ENCODE data around the gene DCT. TPM values are rescaled to one million over a fixed set of nuclear protein-coding genes. Genes with fewer than 3 reads are reported as not detected.
"Not testable (repeated sequence)": the region's sequence is repeated elsewhere in the genome, so short reads cannot be mapped to it uniquely, and the experiment has no call there.

Gene DCT
- total RNA-seq: 0.12 TPM
- long read RNA-seq: 0 reads

- ATAC-seq: no peak
- DNase-seq: no peak
- intact Hi-C loops (cut with micrococcal nuclease): no loop called here
These were observed at the start of gene DCT for GRCh38 chr13:94479616-94480015. TSS of gene DCT (minus strand) at chr13:94479682. CDS start at chr13:94479255, 427 bp downstream.

- intact Hi-C loops (cut with micrococcal nuclease); DNase-seq; ATAC-seq: not testable (repeated sequence)
These were observed 47.5 kb upstream of the DCT start for GRCh38 chr13:94526956-94527355.

DNA sequence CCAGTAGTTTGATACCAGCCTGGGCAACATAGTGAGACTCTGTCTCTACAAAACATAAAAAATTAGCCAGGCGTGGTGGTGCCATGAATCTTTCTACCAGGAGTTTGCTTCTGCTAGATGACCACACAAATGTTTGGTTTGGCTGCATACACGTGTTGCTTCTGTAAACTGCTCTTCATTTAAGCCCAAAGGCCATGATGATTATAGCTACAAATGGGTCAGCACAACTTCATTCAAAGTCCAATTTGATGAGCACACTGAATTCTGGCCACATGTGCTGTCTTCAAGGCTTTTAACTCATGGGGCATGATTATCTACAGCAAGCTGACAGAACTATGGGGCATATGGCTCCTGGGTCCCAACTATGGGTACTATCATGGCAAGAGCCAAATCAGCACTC, 46.3 kb upstream of the DCT start:
- DNase-seq (no peak), ATAC-seq (no peak)
- intact Hi-C loops (cut with micrococcal nuclease): no loop called here

- intact Hi-C loops (cut with micrococcal nuclease): no loop called here
- DNase-seq: no peak
- ATAC-seq: no peak
These were observed 44.9 kb upstream of the DCT start for GRCh38 chr13:94524407-94524806.

GRCh38 chr13:94520001-94520400, 40.5 kb upstream of the DCT start:
- intact Hi-C loops (cut with micrococcal nuclease): no loop called here
- ATAC-seq (no peak), DNase-seq (no peak)

DNA sequence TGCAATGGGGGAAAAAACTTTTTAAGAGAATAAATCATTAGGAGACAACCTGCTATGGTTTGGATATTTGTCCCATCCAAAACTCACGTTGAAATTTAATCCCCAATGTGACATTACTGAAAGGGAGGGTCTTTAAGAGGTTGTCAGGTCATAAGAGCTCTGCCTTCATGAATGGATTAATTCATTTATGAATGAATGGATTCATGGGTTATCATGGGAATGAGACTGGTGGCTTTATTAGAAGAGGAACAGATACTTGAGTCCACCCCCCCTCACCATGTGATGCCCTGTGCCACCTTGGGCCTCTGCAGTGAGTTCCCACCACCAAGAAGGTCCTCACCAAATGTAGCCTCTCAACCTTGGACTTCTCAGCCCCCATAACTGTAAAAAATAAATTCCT, 37.0 kb upstream of the DCT start:
- intact Hi-C loops (cut with micrococcal nuclease): no loop called here
- ATAC-seq (no peak), DNase-seq (no peak)

- intact Hi-C loops (cut with micrococcal nuclease): no loop called here
- no peak for ATAC-seq
- DNase-seq: no peak
These were observed 36.4 kb upstream of the DCT start for GRCh38 chr13:94515911-94516310.

- DNase-seq (no peak), ATAC-seq (no peak)
- intact Hi-C loops (cut with micrococcal nuclease): no loop called here
These were observed 35.9 kb upstream of the DCT start for GRCh38 chr13:94515374-94515773.

- intact Hi-C loops (cut with micrococcal nuclease): no loop called here
- DNase-seq: no peak
- no peak for ATAC-seq
These were observed 33.5 kb upstream of the DCT start for GRCh38 chr13:94513026-94513425.

- intact Hi-C loops (cut with micrococcal nuclease): no loop called here
- no peak for DNase-seq
- peak; percentile 62 for ATAC-seq
These were observed 26.2 kb upstream of the DCT start for GRCh38 chr13:94505730-94506129.

- intact Hi-C loops (cut with micrococcal nuclease): no loop called here
- no peak for DNase-seq
- ATAC-seq: no peak
These were observed 24.4 kb upstream of the DCT start for GRCh38 chr13:94503851-94504250.

- ATAC-seq; intact Hi-C loops (cut with micrococcal nuclease); DNase-seq: not testable (repeated sequence)
These were observed 19.3 kb upstream of the DCT start for GRCh38 chr13:94498831-94499230.

- ATAC-seq (no peak), DNase-seq (no peak)
- intact Hi-C loops (cut with micrococcal nuclease): no loop called here
These were observed 16.3 kb upstream of the DCT start for GRCh38 chr13:94495806-94496205.

GRCh38 chr13:94494026-94494425, 14.5 kb upstream of the DCT start:
- intact Hi-C loops (cut with micrococcal nuclease): no loop called here
- no peak for ATAC-seq
- no peak for DNase-seq

GRCh38 chr13:94487043-94487442, 7.6 kb upstream of the DCT start:
- no peak for ATAC-seq
- DNase-seq: no peak
- intact Hi-C loops (cut with micrococcal nuclease): no loop called here

DNA sequence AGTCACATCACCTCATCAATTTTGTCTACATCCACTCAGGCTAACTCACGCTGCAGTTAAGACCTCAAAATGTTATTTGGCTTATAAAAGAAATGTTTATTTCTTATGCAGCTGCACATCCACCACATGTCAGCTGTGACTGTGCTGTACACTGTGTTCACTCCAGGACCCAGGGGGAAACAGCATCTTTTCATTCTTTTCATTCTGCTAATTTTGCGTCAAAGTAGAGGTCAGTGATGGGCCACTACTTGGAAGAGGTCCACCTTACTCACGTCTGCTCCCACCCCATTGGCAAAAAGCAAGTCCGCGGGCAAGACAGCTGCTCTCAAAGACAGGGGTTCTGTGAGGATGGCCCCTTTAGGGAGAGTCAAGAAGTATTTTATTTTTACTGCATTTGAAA, 4.5 kb upstream of the DCT start:
- ATAC-seq: peak; percentile 74
- intact Hi-C loops (cut with micrococcal nuclease): no loop called here

DNA sequence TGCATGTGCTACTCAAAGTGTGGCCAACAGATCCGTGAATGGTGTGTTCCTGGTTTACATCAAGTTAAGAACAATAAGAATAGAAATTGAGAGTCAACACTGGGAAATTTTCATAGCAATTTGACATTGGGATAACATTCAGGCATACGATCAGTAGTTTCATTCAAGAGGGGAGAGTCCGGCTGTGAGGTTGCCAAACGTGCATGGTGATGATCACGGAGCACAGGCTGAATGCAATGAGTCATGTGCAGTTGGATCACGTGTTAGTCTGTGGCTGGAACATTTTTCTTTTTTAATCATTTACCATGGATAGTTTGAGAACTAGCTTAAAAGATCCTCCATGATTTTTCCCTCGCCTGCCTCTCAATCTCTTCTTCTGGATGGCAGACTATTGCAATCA, 2.5 kb upstream of the DCT start:
- intact Hi-C loops (cut with micrococcal nuclease): no loop called here
- DNase-seq (peak; percentile 44), ATAC-seq (peak; percentile 55)

More for the DNA sequence above, 4.5 kb upstream of the DCT start:
- DNase-seq: peak; percentile 28

- intact Hi-C loops (cut with micrococcal nuclease): no loop called here
- DNase-seq (peak; percentile 59), ATAC-seq (peak; percentile 84)
These were observed 1.2 kb upstream of the DCT start for GRCh38 chr13:94480672-94481145.

DNA sequence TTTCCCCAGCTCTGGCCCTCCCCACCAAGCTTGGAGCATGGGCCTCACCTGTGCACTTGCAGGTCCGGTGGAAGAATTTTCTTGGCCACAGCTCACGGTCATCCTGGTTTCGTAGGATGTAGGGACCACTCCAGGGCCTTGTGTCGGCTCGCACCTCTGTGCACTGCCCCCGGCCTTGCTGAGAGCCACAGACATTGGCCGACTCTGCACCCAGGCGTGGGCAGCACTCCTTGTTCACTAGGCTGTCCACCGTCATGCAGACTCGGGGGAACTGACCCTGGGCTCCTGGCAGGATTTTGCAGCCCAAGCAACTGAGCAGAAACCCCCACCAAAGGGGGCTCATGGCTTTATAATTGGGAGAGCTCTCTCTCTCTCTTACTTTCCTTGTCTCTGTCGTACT, 569 bp downstream of the DCT start:
- no peak for ATAC-seq
- no peak for DNase-seq
- intact Hi-C loops (cut with micrococcal nuclease): no loop called here

DNA sequence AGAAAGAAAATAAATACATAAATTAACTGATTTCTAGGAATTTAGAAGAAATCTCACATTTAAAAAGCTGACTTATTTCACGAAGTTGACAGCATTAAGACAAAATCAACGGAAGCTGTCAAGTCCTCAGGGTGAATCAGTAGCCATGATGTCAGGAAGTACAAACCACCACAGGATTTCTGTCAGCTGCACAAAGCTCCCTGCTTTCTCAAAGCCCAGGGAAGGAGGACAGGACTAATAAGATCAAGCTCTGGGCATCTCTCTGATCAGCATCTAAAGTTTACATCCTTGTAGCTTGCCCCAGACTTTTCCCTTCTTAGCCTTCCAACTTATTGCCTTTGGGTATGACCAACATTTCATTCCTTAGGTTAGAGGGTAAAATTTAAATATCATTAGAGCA, 9.4 kb downstream of the DCT start:
- intact Hi-C loops (cut with micrococcal nuclease): no loop called here
- DNase-seq (no peak), ATAC-seq (no peak)

- no peak for DNase-seq
- no peak for ATAC-seq
- intact Hi-C loops (cut with micrococcal nuclease): no loop called here
These were observed 14.7 kb downstream of the DCT start for GRCh38 chr13:94464771-94465170.

DNA sequence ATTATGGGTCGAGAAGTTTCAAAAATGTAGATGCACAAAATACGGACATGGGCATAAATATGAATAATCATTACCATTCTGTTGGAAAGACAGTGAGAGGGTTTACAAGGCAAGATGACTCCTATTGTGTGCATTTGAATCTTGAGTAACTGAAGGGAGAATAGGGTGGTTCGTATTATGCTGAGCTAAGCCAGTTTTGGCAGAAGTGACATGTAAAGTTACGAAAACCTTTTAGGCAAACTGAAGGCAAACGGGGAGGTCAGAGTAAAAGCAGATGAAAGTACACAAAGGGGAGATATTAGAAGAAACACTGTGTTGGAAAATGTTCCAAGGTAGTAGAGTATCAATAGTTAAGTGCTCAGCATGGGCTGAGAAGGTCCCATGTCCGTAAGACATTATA, 16.8 kb downstream of the DCT start:
- ATAC-seq: no peak
- intact Hi-C loops (cut with micrococcal nuclease): no loop called here
- DNase-seq: no peak
